ENCODE measurements around the gene KRT83.

DNA sequence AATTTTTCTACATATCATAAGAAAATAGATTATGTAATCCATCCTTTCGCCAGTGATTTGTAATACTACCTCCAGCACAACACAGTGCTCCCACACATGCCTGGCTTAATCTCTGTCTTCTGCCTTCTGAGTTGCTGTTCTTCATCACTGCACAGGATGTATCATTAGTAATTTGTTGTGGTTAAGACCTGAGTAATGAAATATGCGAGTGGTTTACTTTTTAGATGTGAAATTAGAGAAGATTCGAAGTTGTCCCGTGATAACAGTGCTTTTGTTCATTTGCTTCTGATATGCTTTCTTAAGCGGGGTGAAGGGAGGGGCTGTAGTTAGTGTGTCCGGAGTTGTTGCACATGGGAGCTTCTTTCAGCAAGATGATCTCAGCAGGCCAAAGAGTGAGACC, 28.0 kb upstream of the KRT83 start:
- TF ChIP-seq CTCF (IDR thresholded peaks at IDR 0.05; ENCODE audit: insufficient read depth, low read length, poor library complexity, severe bottlenecking) (no peak), EZH2phosphoT487 (conservative IDR thresholded peaks at IDR 0.05; ENCODE audit: low read length) (no peak)
